GM12878 (cell line): Measurements from ENCODE around the gene CEP19. TPM values are rescaled to one million over a fixed set of nuclear protein-coding genes. Genes with fewer than 3 reads are reported as not detected.

Experiments used
- ATAC-seq: fragments of 200-7000 bp; cut with Tn5 transposase; 3 replicates; pipeline ENCODE4 v1.9.1; 2020; ENCODE audit warnings: mild to moderate bottlenecking, moderate library complexity
- BruUV-seq: library from RNA; stranded (reverse); fragments of 400-500 nt; replicated peaks from 2 replicates; lab custom pipeline; 2021; lab: Mats Ljungman, UMichigan
- CTCF ChIA-PET: fragments of 300-600 bp; sonication (Branson Sonifier 250); formaldehyde crosslinking; extraction: SDS; loops from one replicate; lab custom pipeline; 2021; ENCODE audit warnings: inconsistent platforms; lab: Yijun Ruan, JAX
- POLR2A ChIA-PET: fragments of 350-600 bp; formaldehyde crosslinking; extraction: SDS; loops from one replicate; lab custom pipeline; 2021; ENCODE audit warnings: inconsistent platforms; lab: Charles Lee
- RAD21 ChIA-PET: fragments of 300-600 bp; sonication (Branson Sonifier 250); formaldehyde crosslinking; loops from one replicate; lab custom pipeline; 2023; ENCODE audit warnings: antibody characterized with exemption; ENCODE audit not compliant: unreplicated experiment; lab: Charles Lee
- SMC1A ChIA-PET: fragments of 300-600 bp; sonication (Branson Sonifier 250); formaldehyde crosslinking; loops from one replicate; lab custom pipeline; 2023; ENCODE audit not compliant: unreplicated experiment, uncharacterized antibody; lab: Charles Lee
- DNase-seq: peaks from one replicate; pipeline ENCODE4 v3.0.0-alpha.2; 2011; ENCODE audit warnings: low read depth, low spot score
- FAIRE-seq: peaks from 3 replicates; lab custom pipeline; 2011; peaks lifted over from hg19 to GRCh38; lab: Jason Lieb, UNC
- H2AFZ ChIP-seq: 2 replicates; pipeline ENCODE4 v1.6.0; 2011; ENCODE audit warnings: low read depth, low read length, control low read depth; ENCODE audit not compliant: control insufficient read depth
- H3K27ac ChIP-seq: 2 replicates; pipeline ENCODE4 v1.5.1; 2011; ENCODE audit warnings: control low read depth; ENCODE audit not compliant: control insufficient read depth, insufficient read depth
- H3K27me3 ChIP-seq, 2 experiments: replicated peaks in 1 of 2; 2 replicates each; pipeline versions ENCODE4 v1.6.0 to v1.6.1; 2011; ENCODE audit warnings: low read length in 1 of 2; ENCODE audit not compliant: control insufficient read depth in 2 of 2, insufficient read depth in 2 of 2
- H3K36me3 ChIP-seq, 2 experiments: 2 replicates each; pipeline ENCODE4 v1.5.1; 2011; ENCODE audit warnings: low read length in 1 of 2; ENCODE audit not compliant: control insufficient read depth in 2 of 2, insufficient read depth in 2 of 2
- H3K4me1 ChIP-seq: 2 replicates; pipeline ENCODE4 v1.6.1; 2011; ENCODE audit warnings: mild to moderate bottlenecking, low read length, moderate library complexity, mixed read lengths; ENCODE audit not compliant: control insufficient read depth, insufficient read depth
- H3K4me2 ChIP-seq: 2 replicates; pipeline ENCODE4 v1.6.0; 2011; ENCODE audit warnings: control low read depth; ENCODE audit not compliant: control insufficient read depth, insufficient read depth
- H3K4me3 ChIP-seq: fragments of 200-600 bp; sonication (generic); 2 replicates; pipeline ENCODE4 v1.5.1; 2016
- H3K79me2 ChIP-seq: 2 replicates; pipeline ENCODE4 v1.6.0; 2011; ENCODE audit warnings: low read length; ENCODE audit not compliant: control insufficient read depth, insufficient read depth
- H3K9ac ChIP-seq: 2 replicates; pipeline ENCODE4 v1.8.0; 2011; ENCODE audit warnings: low read length, control low read depth, mixed read lengths; ENCODE audit not compliant: control insufficient read depth, insufficient read depth
- H3K9me3 ChIP-seq: replicated peaks from 3 replicates; pipeline ENCODE4 v1.5.1; 2011; ENCODE audit warnings: mild to moderate bottlenecking, low read length; ENCODE audit not compliant: control insufficient read depth, insufficient read depth
- H4K20me1 ChIP-seq: 2 replicates; pipeline ENCODE4 v1.6.0; 2011; ENCODE audit not compliant: control insufficient read depth, insufficient read depth
- CREB1 ChIP-seq: IDR thresholded peaks from 2 replicates; pipeline ENCODE4 v1.6.1; 2012; ENCODE audit warnings: low read depth, mild to moderate bottlenecking, inconsistent platforms
- ELK1 ChIP-seq: IDR thresholded peaks from 2 replicates; pipeline ENCODE4 v1.6.1; 2012; ENCODE audit warnings: low read depth, low read length, improper control_type of control experiment
- EZH2 ChIP-seq: IDR thresholded peaks from 2 replicates; pipeline ENCODE4 v1.6.1; 2012; ENCODE audit warnings: low read depth, mild to moderate bottlenecking, control low read depth, inconsistent platforms, low read length, borderline replicate concordance; ENCODE audit not compliant: control insufficient read depth
- POLR2A ChIP-seq: IDR thresholded peaks from 2 replicates; pipeline ENCODE4 v1.6.1; 2011; ENCODE audit warnings: low read depth, mild to moderate bottlenecking, low read length
- POLR2AphosphoS2 ChIP-seq: IDR thresholded peaks from 2 replicates; pipeline ENCODE4 v1.6.1; 2011; ENCODE audit warnings: low read depth, mild to moderate bottlenecking, low read length, improper control_type of control experiment, moderate library complexity
- RAD21 ChIP-seq: IDR thresholded peaks from 2 replicates; pipeline ENCODE4 v1.6.1; 2011; ENCODE audit warnings: mild to moderate bottlenecking, low read depth, low read length, moderate library complexity; ENCODE audit not compliant: insufficient read depth
- SIN3A ChIP-seq: IDR thresholded peaks from 2 replicates; pipeline ENCODE4 v1.6.1; 2012; ENCODE audit warnings: low read depth, low read length, improper control_type of control experiment
- SIX5 ChIP-seq: IDR thresholded peaks from 2 replicates; pipeline ENCODE4 v1.6.1; 2011; ENCODE audit warnings: mild to moderate bottlenecking, low read depth, low read length, moderate library complexity; ENCODE audit not compliant: severe bottlenecking
- TARDBP ChIP-seq: IDR thresholded peaks from 2 replicates; pipeline ENCODE4 v1.6.1; 2016; ENCODE audit warnings: borderline replicate concordance
- TBL1XR1 ChIP-seq: IDR thresholded peaks from 2 replicates; pipeline ENCODE4 v1.6.1; 2012; ENCODE audit warnings: low read depth, low read length, improper control_type of control experiment
- ZBED1 ChIP-seq: IDR thresholded peaks from 2 replicates; pipeline ENCODE4 v1.6.1; 2016; ENCODE audit warnings: borderline replicate concordance
- ZNF24 ChIP-seq: fragments of 450-650 bp; IDR thresholded peaks from 2 replicates; pipeline ENCODE4 v1.6.1; 2017; ENCODE audit warnings: antibody characterized with exemption, mild to moderate bottlenecking
- ZNF384 ChIP-seq: IDR thresholded peaks from 2 replicates; pipeline ENCODE4 v1.6.1; 2012; ENCODE audit warnings: low read depth, mild to moderate bottlenecking, low read length, improper control_type of control experiment, borderline replicate concordance
- WGBS: methylation state at CpG from one replicate; pipeline ENCODE4 v1.1.6; 2016; ENCODE audit warnings: low lambda C conversion rate; ENCODE audit not compliant: insufficient replicate concordance, insufficient coverage; ENCODE audit errors: missing lambda C conversion rate; 5-methylcytosine and 5-hydroxymethylcytosine counted together
- in situ Hi-C: fragments of 300-500 bp; cut with MboI; formaldehyde crosslinking; loops from 9 replicates; pipeline ENCODE4 v1.14.3; 2018; ENCODE audit warnings: mixed read lengths
- intact Hi-C: fragments of 100-400 bp; cut with micrococcal nuclease; formaldehyde crosslinking; loops from one replicate; pipeline ENCODE4 v1.14.2; 2022; ENCODE audit not compliant: unreplicated experiment
- polyA plus RNA-seq, 11 experiments: library from polyadenylated mRNA; depleted of rRNA in 4 of 11; unstranded in 6 of 11; stranded (reverse) in 5 of 11; fragments of >200 nt; fragmentation: Nextera tagmentation in 4 of 11; fragmentation: Illumina TruSeq in 1 of 11; extraction: Ambion mirVana in 4 of 11; extraction: Trizol in 1 of 11; gene quantifications; 1 replicate in 1 of 11; 2 replicates in 10 of 11; pipeline versions ENCODE4 v1.2.1 to v1.2.3, GENCODE V29; 2011 to 2016; ENCODE audit warnings: inconsistent platforms in 2 of 11, missing spikeins in 2 of 11, low read depth in 1 of 11
- total RNA-seq, 4 experiments: library from RNA; depleted of rRNA in 3 of 4; stranded (reverse); fragments of >200 nt in 3 of 4; fragmentation: Illumina TruSeq in 1 of 4; extraction: Trizol in 1 of 4; gene quantifications; 2 replicates each; pipeline versions ENCODE4 v1.2.1 to v1.2.3, GENCODE V29; 2013 to 2021
- TF ChIP-seq, protein P1 (sequence below): IDR thresholded peaks from 2 replicates; pipeline ENCODE4 v1.6.1; 2011; ENCODE audit warnings: borderline replicate concordance, low read depth, mild to moderate bottlenecking, moderate library complexity, mixed read lengths, low read length; ENCODE audit not compliant: insufficient read depth; ENCODE audit errors: extremely low read length

The CEP19 gene
- total and polyA plus RNA-seq, 10 of the 15 experiments (the other 5 are each of a cell fraction or from before 2014, with no cell fraction given): 1.9 to 5.9 (median 2.7) TPM

DNA sequence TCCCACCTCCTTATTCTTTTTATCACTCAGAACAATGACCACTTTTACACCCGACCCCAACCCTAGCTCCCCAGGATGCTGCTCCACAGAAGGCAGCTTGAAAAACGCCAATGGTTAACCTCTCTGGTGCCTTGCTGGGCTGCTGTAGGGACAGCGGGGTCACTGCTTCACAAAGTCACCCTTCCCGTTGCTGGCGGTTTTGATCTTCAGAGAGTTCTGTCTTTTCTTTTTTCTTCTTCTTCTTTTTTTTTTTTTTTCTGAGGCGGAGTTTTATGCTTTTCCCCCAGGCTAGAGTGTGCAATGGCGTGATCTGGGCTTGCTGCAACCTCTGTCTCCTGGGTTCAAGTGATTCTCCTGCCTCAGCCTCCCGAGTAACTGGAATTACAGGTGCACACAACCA, 20.7 kb downstream of the CEP19 start:
- intact Hi-C loops (no loop called here), in situ Hi-C loops (no loop called here)
- BruUV-seq: no TSS peak
- Histone ChIP-seq H3K9ac (no peak overlapping the region), H3K27me3 (no peaks in the 10 kb centered on the region), H2AFZ (no peak overlapping the region), H3K36me3 (no peaks in the 10 kb centered on the region), H3K4me1 (no peaks in the 10 kb centered on the region), H3K9me3 (no peaks in the 10 kb centered on the region), H3K4me3 (no peak overlapping the region), H3K27ac (no peak overlapping the region), H3K79me2 (no peaks in the 10 kb centered on the region), H4K20me1 (no peaks in the 10 kb centered on the region), H3K4me2 (no peak overlapping the region)
- POLR2A ChIA-PET: interaction anchor here (0.7 kb wide), 1 partner anchor 138 kb away, joined by 3 read pairs; no protein-coding TSS in a partner anchor
- WGBS: 55% methylated on average over 6 of the region's 8 CpGs
- no peak for ATAC-seq
- no peak for DNase-seq
- SMC1A ChIA-PET: interaction anchor here (1.0 to 2.3 kb wide), 4 partner anchors 17 to 82 kb away, joined by 3 to 7 read pairs (median 3); no protein-coding TSS in a partner anchor
- CTCF ChIA-PET: interaction anchor here (0.6 to 3.0 kb wide), 2 partner anchors 51 to 82 kb away, joined by 3 to 11 read pairs; no protein-coding TSS in a partner anchor
- RAD21 ChIA-PET: interaction anchor here (1.3 kb wide), 1 partner anchor 82 kb away, joined by 3 read pairs; no protein-coding TSS in a partner anchor
- FAIRE-seq: no peak
- TF ChIP-seq, protein P1, sequence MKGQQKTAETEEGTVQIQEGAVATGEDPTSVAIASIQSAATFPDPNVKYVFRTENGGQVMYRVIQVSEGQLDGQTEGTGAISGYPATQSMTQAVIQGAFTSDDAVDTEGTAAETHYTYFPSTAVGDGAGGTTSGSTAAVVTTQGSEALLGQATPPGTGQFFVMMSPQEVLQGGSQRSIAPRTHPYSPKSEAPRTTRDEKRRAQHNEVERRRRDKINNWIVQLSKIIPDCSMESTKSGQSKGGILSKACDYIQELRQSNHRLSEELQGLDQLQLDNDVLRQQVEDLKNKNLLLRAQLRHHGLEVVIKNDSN: no peak
- no peak for TF ChIP-seq RAD21
- no peak for TF ChIP-seq POLR2AphosphoS2
- TF ChIP-seq ELK1: no peak
- no peak for TF ChIP-seq SIN3A
- TF ChIP-seq POLR2A: no peak
- TF ChIP-seq ZNF24: no peak
- TF ChIP-seq CREB1: no peak
- TF ChIP-seq EZH2: no peak
- no peak for TF ChIP-seq ZBED1
- TF ChIP-seq TARDBP: no peak
- no peak for TF ChIP-seq ZNF384
- TF ChIP-seq SIX5: no peak
- no peak for TF ChIP-seq TBL1XR1
- TF ChIP-seq, all 136 proteins: peak for 0
